IMR-90 (cell line): ENCODE results near the gene NPW. TPM values are rescaled to one million over a fixed set of nuclear protein-coding genes. Genes with fewer than 3 reads are reported as not detected.

Source experiments
- ATAC-seq: fragments of 200-7000 bp; cut with Tn5 transposase; 2 replicates; pipeline ENCODE4 v1.9.1; 2020; ENCODE audit warnings: low read depth, mild to moderate bottlenecking, moderate library complexity
- BruUV-seq: library from RNA; stranded (reverse); fragments of 400-500 nt; replicated peaks from 2 replicates; lab custom pipeline; 2021; lab: Mats Ljungman, UMichigan
- CTCF ChIA-PET: fragments of 300-600 bp; formaldehyde crosslinking; extraction: SDS; loops from one replicate; lab custom pipeline; 2021; ENCODE audit warnings: antibody characterized with exemption; lab: Yijun Ruan, JAX
- POLR2A ChIA-PET: fragments of 300-600 bp; sonication (Branson Sonifier 250); formaldehyde crosslinking; loops from one replicate; lab custom pipeline; 2022; ENCODE audit warnings: antibody characterized with exemption; ENCODE audit not compliant: unreplicated experiment; lab: Charles Lee
- DNase-seq: peaks from one replicate; pipeline ENCODE4 v3.0.0; 2013
- H2AFZ ChIP-seq: replicated peaks from 2 replicates; pipeline ENCODE3; 2013; ENCODE audit warnings: low read length, mild to moderate bottlenecking; ENCODE audit not compliant: poor library complexity
- H2AK5ac ChIP-seq: 2 replicates; pipeline ENCODE4 v1.6.1; 2013; ENCODE audit warnings: low read depth, low read length, inconsistent platforms
- H2AK9ac ChIP-seq: replicated peaks from 2 replicates; pipeline ENCODE3; 2013; ENCODE audit warnings: mild to moderate bottlenecking, low read depth, low read length, moderate library complexity; ENCODE audit not compliant: poor library complexity
- H2BK120ac ChIP-seq: 2 replicates; pipeline ENCODE4 v1.6.1; 2013; ENCODE audit warnings: low read depth, low read length, inconsistent platforms
- H2BK15ac ChIP-seq: 3 replicates; pipeline ENCODE4 v1.6.1; 2013; ENCODE audit warnings: low read depth, low read length, inconsistent platforms
- H2BK20ac ChIP-seq: 2 replicates; pipeline ENCODE4 v1.6.1; 2013; ENCODE audit warnings: low read depth, mild to moderate bottlenecking, inconsistent platforms, low read length, moderate library complexity
- H2BK5ac ChIP-seq: 2 replicates; pipeline ENCODE4 v1.6.1; 2013; ENCODE audit warnings: mild to moderate bottlenecking, low read depth, low read length, inconsistent platforms; ENCODE audit not compliant: poor library complexity, severe bottlenecking
- H3K14ac ChIP-seq: replicated peaks from 2 replicates; pipeline ENCODE4 v1.6.1; 2013; ENCODE audit warnings: low read depth, low read length, inconsistent platforms
- H3K18ac ChIP-seq: 2 replicates; pipeline ENCODE4 v1.6.1; 2013; ENCODE audit warnings: low read depth, low read length, control low read depth
- H3K23ac ChIP-seq: 2 replicates; pipeline ENCODE4 v1.6.1; 2013; ENCODE audit warnings: low read depth, low read length, inconsistent platforms
- H3K27ac ChIP-seq: 2 replicates; pipeline ENCODE4 v1.5.1; 2013; ENCODE audit warnings: mild to moderate bottlenecking, control low read depth, low read length; ENCODE audit not compliant: insufficient read depth
- H3K27me3 ChIP-seq: 2 replicates; pipeline ENCODE4 v1.6.1; 2013; ENCODE audit warnings: low read length; ENCODE audit not compliant: control insufficient read depth, insufficient read depth
- H3K36me3 ChIP-seq: 2 replicates; pipeline ENCODE4 v1.6.1; 2013; ENCODE audit warnings: low read length, mixed read lengths; ENCODE audit not compliant: control insufficient read depth, insufficient read depth
- H3K4ac ChIP-seq: 2 replicates; pipeline ENCODE4 v1.6.1; 2013; ENCODE audit warnings: low read depth, low read length, inconsistent platforms
- H3K4me1 ChIP-seq: 2 replicates; pipeline ENCODE4 v1.6.1; 2013; ENCODE audit warnings: low read length, mixed read lengths; ENCODE audit not compliant: control insufficient read depth, insufficient read depth
- H3K4me2 ChIP-seq: 2 replicates; pipeline ENCODE4 v1.6.1; 2013; ENCODE audit warnings: low read depth, mild to moderate bottlenecking, control low read depth, low read length, moderate library complexity
- H3K4me3 ChIP-seq: 2 replicates; pipeline ENCODE4 v1.5.1; 2013; ENCODE audit warnings: low read depth, mild to moderate bottlenecking, control low read depth, low read length, moderate library complexity; ENCODE audit not compliant: insufficient read depth
- H3K56ac ChIP-seq: 2 replicates; pipeline ENCODE4 v1.6.1; 2013; ENCODE audit warnings: low read length, inconsistent platforms; ENCODE audit not compliant: insufficient read depth; ENCODE audit errors: extremely low read depth
- H3K79me1 ChIP-seq, 2 experiments: 2 replicates each; pipeline ENCODE4 v1.6.1; 2013; ENCODE audit warnings: low read length in 2 of 2, inconsistent platforms in 1 of 2, low read depth in 1 of 2
- H3K9ac ChIP-seq: 2 replicates; pipeline ENCODE4 v1.6.1; 2013; ENCODE audit warnings: low read depth, low read length, control low read depth
- H3K9me1 ChIP-seq: 2 replicates; pipeline ENCODE4 v1.6.1; 2013; ENCODE audit warnings: low read length, inconsistent platforms; ENCODE audit not compliant: insufficient read depth
- H3K9me3 ChIP-seq: 2 replicates; pipeline ENCODE4 v1.6.1; 2013; ENCODE audit warnings: low read length; ENCODE audit not compliant: control insufficient read depth, insufficient read depth
- H4K20me1 ChIP-seq: 2 replicates; pipeline ENCODE4 v1.6.1; 2013; ENCODE audit warnings: low read length, inconsistent platforms; ENCODE audit not compliant: insufficient read depth
- H4K5ac ChIP-seq: 2 replicates; pipeline ENCODE4 v1.6.1; 2013; ENCODE audit warnings: mild to moderate bottlenecking, low read depth, low read length, control low read depth
- H4K8ac ChIP-seq, 2 experiments: 2 replicates each; pipeline ENCODE4 v1.6.1; 2013; ENCODE audit warnings: low read depth in 2 of 2, low read length in 2 of 2, control low read depth in 1 of 2, inconsistent platforms in 1 of 2
- H4K91ac ChIP-seq: 2 replicates; pipeline ENCODE4 v1.6.1; 2013; ENCODE audit warnings: low read depth, low read length, inconsistent platforms; ENCODE audit not compliant: insufficient read depth
- BHLHE40 ChIP-seq: fragments of 150-350 bp; IDR thresholded peaks from 2 replicates; pipeline ENCODE4 v1.6.1; 2016; ENCODE audit warnings: mild to moderate bottlenecking, low read depth, low read length
- CEBPB ChIP-seq: IDR thresholded peaks from 2 replicates; pipeline ENCODE4 v1.6.1; 2012; ENCODE audit warnings: low read depth, low read length, improper control_type of control experiment
- FOS ChIP-seq: fragments of 150-350 bp; IDR thresholded peaks from 2 replicates; pipeline ENCODE4 v1.6.1; 2016; ENCODE audit warnings: low read depth, low read length
- MAFK ChIP-seq: IDR thresholded peaks from 2 replicates; pipeline ENCODE4 v1.6.1; 2012; ENCODE audit warnings: low read depth, low read length, improper control_type of control experiment
- MAZ ChIP-seq: IDR thresholded peaks from 2 replicates; pipeline ENCODE4 v1.6.1; 2012; ENCODE audit warnings: low read depth, mild to moderate bottlenecking, low read length, improper control_type of control experiment, moderate library complexity, borderline replicate concordance
- NFE2L2 ChIP-seq: fragments of 150-350 bp; IDR thresholded peaks from 2 replicates; pipeline ENCODE4 v1.6.1; 2016; ENCODE audit warnings: low read depth, mild to moderate bottlenecking, low read length
- RCOR1 ChIP-seq: IDR thresholded peaks from 2 replicates; pipeline ENCODE4 v1.6.1; 2012; ENCODE audit warnings: mild to moderate bottlenecking, low read length, improper control_type of control experiment; ENCODE audit not compliant: insufficient replicate concordance
- RFX5 ChIP-seq: IDR thresholded peaks from 2 replicates; pipeline ENCODE4 v1.8.0; 2012; ENCODE audit warnings: low read depth, mild to moderate bottlenecking, low read length, moderate library complexity
- SMC3 ChIP-seq: fragments of 150-350 bp; IDR thresholded peaks from 2 replicates; pipeline ENCODE4 v1.6.1; 2016; ENCODE audit warnings: low read depth, mild to moderate bottlenecking, antibody characterized with exemption, low read length, moderate library complexity
- WGBS, 2 experiments: methylation state at CpG; one replicate each; pipeline versions ENCODE4 v1.1.5 to v1.1.7; 2013; ENCODE audit warnings: missing lambda C conversion rate in 2 of 2; ENCODE audit not compliant: insufficient read length in 1 of 2; ENCODE audit errors: extremely low coverage in 2 of 2; 5-methylcytosine and 5-hydroxymethylcytosine counted together
- dilution Hi-C: fragments of 300-500 bp; cut with HindIII; formaldehyde crosslinking; loops from one replicate; pipeline ENCODE4 v1.14.3; 2018; ENCODE audit warnings: low sequenced_read_pairs; ENCODE audit not compliant: unreplicated experiment
- in situ Hi-C: fragments of 300-500 bp; cut with MboI; formaldehyde crosslinking; loops from 3 replicates; pipeline ENCODE4 v1.14.3; 2019; ENCODE audit warnings: low sequenced_read_pairs, inconsistent platforms, mixed read lengths
- intact Hi-C: fragments of 100-400 bp; cut with micrococcal nuclease; formaldehyde crosslinking; loops from 2 replicates; pipeline ENCODE4 v1.10.0; 2022
- polyA plus RNA-seq, 3 experiments: library from polyadenylated mRNA; depleted of rRNA; stranded (reverse); fragments of >200 nt; gene quantifications; 2 replicates each; pipeline ENCODE4 v1.2.3, GENCODE V29; 2012; ENCODE audit warnings: low replicate concordance in 1 of 3
- total RNA-seq: library from RNA; depleted of rRNA; stranded (reverse); fragments of >200 nt; gene quantifications from 2 replicates; pipeline ENCODE4 v1.2.3, GENCODE V29; 2012
- TF ChIP-seq, protein P1 (sequence below): fragments of 150-350 bp; IDR thresholded peaks from 2 replicates; pipeline ENCODE4 v1.6.1; 2016; ENCODE audit warnings: low read depth, mild to moderate bottlenecking, low read length, moderate library complexity, borderline replicate concordance

NPW gene
- total and polyA plus RNA-seq, 2 of the 4 experiments (the other 2 are of a cell fraction): 0.18 to 2.0 TPM

- Histone ChIP-seq H2BK120ac (no peak overlapping the region), H3K79me1 (peaks cover 9 to 19% of the 10 kb centered on the region in 2 experiments; a peak in 3 of 4 replicates), H3K23ac (no peak overlapping the region), H3K56ac (no peak overlapping the region), H2BK20ac (no peak overlapping the region), H3K14ac (no peak overlapping the region), H4K8ac (no peak overlapping the region), H3K4me3 (no peak overlapping the region), H3K9me3 (no peaks in the 10 kb centered on the region), H2BK5ac (no peak overlapping the region), H3K27me3 (no peaks in the 10 kb centered on the region), H3K27ac (no peak overlapping the region), H2AK9ac (no peak overlapping the region), H2BK15ac (no peak overlapping the region), H2AFZ (no peak overlapping the region), H3K18ac (no peak overlapping the region), H4K5ac (no peak overlapping the region), H2AK5ac (no peak overlapping the region), H3K9ac (no peak overlapping the region), H3K4me1 (peaks cover 10% of the 10 kb centered on the region), H4K20me1 (peaks cover 6% of the 10 kb centered on the region), H3K4me2 (no peak overlapping the region), H3K36me3 (no peaks in the 10 kb centered on the region), H3K4ac (no peak overlapping the region), H3K9me1 (peaks cover 6% of the 10 kb centered on the region), H4K91ac (no peak overlapping the region)
- BruUV-seq: no TSS peak
- CTCF ChIA-PET: interaction anchor here (1.7 kb wide), 1 partner anchor 10 kb away, joined by 8 read pairs; no protein-coding TSS in a partner anchor
- dilution Hi-C loops (no loop called here), in situ Hi-C loops (no loop called here), intact Hi-C loops (no loop called here)
- POLR2A ChIA-PET: no interaction called here
- no peak for ATAC-seq
- TF ChIP-seq CEBPB (no peak), MAZ (no peak), SMC3 (no peak), BHLHE40 (no peak), RCOR1 (no peak), MAFK (no peak), FOS (no peak), NFE2L2 (no peak), RFX5 (no peak)
- TF ChIP-seq, protein P1, sequence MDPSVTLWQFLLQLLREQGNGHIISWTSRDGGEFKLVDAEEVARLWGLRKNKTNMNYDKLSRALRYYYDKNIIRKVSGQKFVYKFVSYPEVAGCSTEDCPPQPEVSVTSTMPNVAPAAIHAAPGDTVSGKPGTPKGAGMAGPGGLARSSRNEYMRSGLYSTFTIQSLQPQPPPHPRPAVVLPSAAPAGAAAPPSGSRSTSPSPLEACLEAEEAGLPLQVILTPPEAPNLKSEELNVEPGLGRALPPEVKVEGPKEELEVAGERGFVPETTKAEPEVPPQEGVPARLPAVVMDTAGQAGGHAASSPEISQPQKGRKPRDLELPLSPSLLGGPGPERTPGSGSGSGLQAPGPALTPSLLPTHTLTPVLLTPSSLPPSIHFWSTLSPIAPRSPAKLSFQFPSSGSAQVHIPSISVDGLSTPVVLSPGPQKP: no peak
- DNase-seq: no peak
- WGBS, 2 experiments: 93% methylated on average over 6 of the region's 15 CpGs; no CpG with 5 or more reads in 1 of the 2 experiments
Observed at GRCh38 chr16:2013527-2013926, 6.1 kb upstream of the NPW start.
